Kidney (tissue), 14 donors: ENCODE results near the gene RAPGEF4. TPM values are rescaled to one million over a fixed set of nuclear protein-coding genes. Genes with fewer than 3 reads are reported as not detected.
A peak's percentile ranks its signal among the peaks of the same experiment; 100 is the strongest.

Experiments used
- DNase-seq, 5 donors: peaks; one replicate each; pipeline ENCODE4 v3.0.0-alpha.2; 2013 to 2020
- FAIRE-seq: peaks from 2 replicates; lab custom pipeline; 2012; peaks lifted over from hg19 to GRCh38; lab: Jason Lieb, UNC
- H3K27ac ChIP-seq, 2 donors: one replicate each; pipeline ENCODE4 v1.7.0; 2013; ENCODE audit warnings: low read depth in 2 of 2, low read length in 2 of 2, inconsistent platforms in 1 of 2
- H3K27me3 ChIP-seq: one replicate; pipeline ENCODE4 v1.7.1; 2013; ENCODE audit warnings: low read length, inconsistent platforms; ENCODE audit not compliant: control insufficient read depth, insufficient read depth
- H3K36me3 ChIP-seq, 3 donors: one replicate each; pipeline versions ENCODE4 v1.7.0 to v1.7.1; 2013; ENCODE audit warnings: low read length in 3 of 3, control low read depth in 1 of 3, inconsistent platforms in 1 of 3; ENCODE audit not compliant: insufficient read depth in 3 of 3, control insufficient read depth in 2 of 3
- H3K4me1 ChIP-seq, 3 donors: one replicate each; pipeline versions ENCODE4 v1.7.0 to v1.7.1; 2013; ENCODE audit warnings: low read length in 3 of 3, inconsistent platforms in 1 of 3, low read depth in 1 of 3; ENCODE audit not compliant: control insufficient read depth in 2 of 3, insufficient read depth in 2 of 3
- H3K4me3 ChIP-seq, 3 donors: one replicate each; pipeline versions ENCODE4 v1.7.0 to v1.8.1; 2013; ENCODE audit warnings: low read length in 3 of 3, control low read depth in 1 of 3, inconsistent platforms in 1 of 3
- H3K9ac ChIP-seq, 3 donors: one replicate each; pipeline versions ENCODE4 v1.7.0 to v1.7.1; 2013; ENCODE audit warnings: low read length in 3 of 3, control low read depth in 1 of 3, inconsistent platforms in 1 of 3
- H3K9me3 ChIP-seq, 3 donors: one replicate each; pipeline versions ENCODE4 v1.7.0 to v1.7.1; 2013; ENCODE audit warnings: low read length in 3 of 3, control low read depth in 1 of 3, inconsistent platforms in 1 of 3; ENCODE audit not compliant: control insufficient read depth in 2 of 3, insufficient read depth in 1 of 3
- intact Hi-C: fragments of 100-400 bp; cut with DNase I; formaldehyde crosslinking; loops from one replicate; pipeline ENCODE4 v1.11.1; 2022
- polyA plus RNA-seq: library from polyadenylated mRNA; stranded (reverse); fragments of 350-450 nt; fragmentation: Illumina TruSeq; extraction: RNeasy Lipid Tissue Mini Kit (QIAGEN cat#74804); gene quantifications from one replicate; pipeline ENCODE4 v1.2.3, GENCODE V29; 2014; ENCODE audit warnings: low read depth, low replicate concordance; ENCODE audit not compliant: insufficient read depth
- total RNA-seq: library from RNA; stranded (reverse); fragmentation: NEBNext Ultra II Directional; extraction: Animal tissue kit (Norgen Biotek cat#: 25700); gene quantifications from one replicate; pipeline ENCODE4 v1.2.1, GENCODE V29; 2021
- TF ChIP-seq, protein P1 (sequence below): IDR thresholded peaks from 3 replicates; pipeline ENCODE4 v1.5.1; 2012; ENCODE audit warnings: mild to moderate bottlenecking, moderate library complexity, borderline replicate concordance; ENCODE audit not compliant: insufficient read depth; ENCODE audit errors: extremely low read depth
- donor health status: control.
- donor health status: control.
- donor health status: control.
- donor health status: control.
- donor health status: control.
- donor health status: DM: yes; HTN: yes; CAD: no.
- donor health status: Normal renal cell carcinoma (clear cell type).

RAPGEF4 gene
- total and polyA plus RNA-seq, 2 donors from 2014 or later: 3.8 to 13.6 TPM

- TF ChIP-seq, protein P1, sequence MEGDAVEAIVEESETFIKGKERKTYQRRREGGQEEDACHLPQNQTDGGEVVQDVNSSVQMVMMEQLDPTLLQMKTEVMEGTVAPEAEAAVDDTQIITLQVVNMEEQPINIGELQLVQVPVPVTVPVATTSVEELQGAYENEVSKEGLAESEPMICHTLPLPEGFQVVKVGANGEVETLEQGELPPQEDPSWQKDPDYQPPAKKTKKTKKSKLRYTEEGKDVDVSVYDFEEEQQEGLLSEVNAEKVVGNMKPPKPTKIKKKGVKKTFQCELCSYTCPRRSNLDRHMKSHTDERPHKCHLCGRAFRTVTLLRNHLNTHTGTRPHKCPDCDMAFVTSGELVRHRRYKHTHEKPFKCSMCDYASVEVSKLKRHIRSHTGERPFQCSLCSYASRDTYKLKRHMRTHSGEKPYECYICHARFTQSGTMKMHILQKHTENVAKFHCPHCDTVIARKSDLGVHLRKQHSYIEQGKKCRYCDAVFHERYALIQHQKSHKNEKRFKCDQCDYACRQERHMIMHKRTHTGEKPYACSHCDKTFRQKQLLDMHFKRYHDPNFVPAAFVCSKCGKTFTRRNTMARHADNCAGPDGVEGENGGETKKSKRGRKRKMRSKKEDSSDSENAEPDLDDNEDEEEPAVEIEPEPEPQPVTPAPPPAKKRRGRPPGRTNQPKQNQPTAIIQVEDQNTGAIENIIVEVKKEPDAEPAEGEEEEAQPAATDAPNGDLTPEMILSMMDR: no peak
- Histone ChIP-seq H3K36me3 (no peaks in the 10 kb centered on the region), H3K9ac (no peak overlapping the region), H3K27me3 (no peaks in the 10 kb centered on the region), H3K27ac (no peak overlapping the region), H3K4me3 (no peak overlapping the region), H3K9me3 (no peaks in the 10 kb centered on the region), H3K4me1 (peaks cover 0 to 4% (median 0%) of the 10 kb centered on the region in 3 donors)
- DNase-seq (no peak), FAIRE-seq (no peak)
- intact Hi-C loops: no loop called here
Measured at GRCh38 chr2:172921532-172922236, 186.0 kb downstream of the RAPGEF4 start.

DNA sequence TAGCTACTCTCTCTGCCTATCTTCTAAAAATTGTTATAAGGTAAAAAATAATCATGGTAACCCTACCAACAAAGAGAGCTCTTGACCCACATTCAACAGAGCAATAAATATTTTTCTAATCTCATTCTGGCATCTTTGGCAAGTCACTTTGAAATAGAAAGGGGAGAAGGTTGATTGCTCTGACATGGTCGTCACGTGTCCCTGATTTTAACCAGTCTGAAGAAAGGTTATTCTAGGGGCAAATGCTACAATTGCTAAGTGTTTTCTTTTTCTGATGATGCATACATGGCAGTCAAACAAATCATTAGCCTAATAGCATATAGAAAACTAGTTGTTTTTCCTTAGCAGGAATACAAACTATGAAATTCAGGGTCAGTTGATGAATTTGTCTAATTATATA lies 186.7 kb downstream of the RAPGEF4 start:
- Histone ChIP-seq H3K36me3 (no peaks in the 10 kb centered on the region), H3K27me3 (no peaks in the 10 kb centered on the region), H3K4me3 (no peak overlapping the region), H3K27ac (no peak overlapping the region), H3K9ac (no peak overlapping the region), H3K4me1 (peaks cover 0 to 4% (median 0%) of the 10 kb centered on the region in 3 donors), H3K9me3 (no peaks in the 10 kb centered on the region)
- intact Hi-C loops: no loop called here
- TF ChIP-seq, protein P1: no peak
- FAIRE-seq: no peak
- peak in 2 of 5 donors; percentile 41 to 44 for DNase-seq

DNA sequence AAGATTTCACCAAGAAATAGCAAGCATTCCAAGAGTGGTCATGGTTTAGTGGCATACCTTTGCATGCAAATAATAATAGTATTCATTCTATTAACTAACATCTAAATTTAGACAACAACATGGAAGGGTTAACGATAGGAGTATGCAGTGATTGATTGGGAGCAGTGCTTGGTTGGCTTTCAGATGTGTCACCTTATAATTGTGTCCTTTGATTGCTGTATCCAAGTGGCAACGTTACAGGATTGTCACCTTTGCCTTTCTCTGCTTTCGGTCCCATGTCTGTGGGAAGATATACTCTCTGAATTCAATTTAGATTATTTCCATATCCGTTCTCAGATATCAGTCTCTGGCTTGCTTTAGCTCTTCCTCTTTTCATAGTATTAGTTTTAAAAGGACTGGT lies 187.2 kb downstream of the RAPGEF4 start:
- Histone ChIP-seq H3K4me1 (peaks cover 0 to 7% (median 2%) of the 10 kb centered on the region in 3 donors), H3K4me3 (no peak overlapping the region), H3K9me3 (no peaks in the 10 kb centered on the region), H3K36me3 (no peaks in the 10 kb centered on the region), H3K9ac (no peak overlapping the region), H3K27me3 (no peaks in the 10 kb centered on the region), H3K27ac (no peak overlapping the region)
- DNase-seq: no peak
- intact Hi-C loops: no loop called here
- TF ChIP-seq, protein P1: no peak
- no peak for FAIRE-seq
